HL-60/S4 (cell line): ENCODE measurements around the gene OCIAD1.
"Not testable (repeated sequence)": the region's sequence is repeated elsewhere in the genome, so short reads cannot be mapped to it uniquely, and the experiment has no call there.

Experiments
- in situ Hi-C: fragments of 300-500 bp; cut with MboI; formaldehyde crosslinking; loops from 2 replicates; pipeline ENCODE4 v1.14.3; 2022; ENCODE audit warnings: low sequenced_read_pairs

The OCIAD1 gene

GRCh38 chr4:48830706-48831531 lies at the start of gene OCIAD1:
TSS of gene OCIAD1 (plus strand) at chr4:48831088. CDS start at chr4:48832625, 1,537 bp downstream.
- in situ Hi-C loops, result no loop called here

GRCh38 chr4:48781968-48782367 lies 48.9 kb upstream of the OCIAD1 start:
- in situ Hi-C loops, result no loop called here

- in situ Hi-C loops, result no loop called here
Measured at GRCh38 chr4:48785302-48785701, 45.6 kb upstream of the OCIAD1 start.

- in situ Hi-C loops, result no loop called here
Measured at GRCh38 chr4:48786549-48786948, 44.3 kb upstream of the OCIAD1 start.

GRCh38 chr4:48787056-48787455 lies 43.8 kb upstream of the OCIAD1 start:
- in situ Hi-C loops, result no loop called here

GRCh38 chr4:48790561-48790960 lies 40.3 kb upstream of the OCIAD1 start:
- in situ Hi-C loops, result no loop called here

- in situ Hi-C loops, result no loop called here
Measured at GRCh38 chr4:48791313-48791712, 39.6 kb upstream of the OCIAD1 start.

- in situ Hi-C loops, result no loop called here
Measured at GRCh38 chr4:48792348-48793006, 38.4 kb upstream of the OCIAD1 start.

GRCh38 chr4:48795108-48795507 lies 35.8 kb upstream of the OCIAD1 start:
- in situ Hi-C loops, result no loop called here

- in situ Hi-C loops, result no loop called here
Measured at GRCh38 chr4:48796191-48796926, 34.5 kb upstream of the OCIAD1 start.

- in situ Hi-C loops, result no loop called here
Measured at GRCh38 chr4:48796927-48797679, 33.8 kb upstream of the OCIAD1 start.

GRCh38 chr4:48798117-48798516 lies 32.8 kb upstream of the OCIAD1 start:
- in situ Hi-C loops, result no loop called here

- in situ Hi-C loops, result no loop called here
Measured at GRCh38 chr4:48799157-48799556, 31.7 kb upstream of the OCIAD1 start.

GRCh38 chr4:48800155-48800554 lies 30.7 kb upstream of the OCIAD1 start:
- in situ Hi-C loops, result not testable (repeated sequence)

- in situ Hi-C loops, result no loop called here
Measured at GRCh38 chr4:48801016-48801715, 29.7 kb upstream of the OCIAD1 start.

GRCh38 chr4:48804584-48805301 lies 26.1 kb upstream of the OCIAD1 start:
- in situ Hi-C loops, result no loop called here

- in situ Hi-C loops, result no loop called here
Measured at GRCh38 chr4:48812866-48813265, 18.0 kb upstream of the OCIAD1 start.

- in situ Hi-C loops, result no loop called here
Measured at GRCh38 chr4:48813964-48814363, 16.9 kb upstream of the OCIAD1 start.

GRCh38 chr4:48815483-48815882 lies 15.4 kb upstream of the OCIAD1 start:
- in situ Hi-C loops, result no loop called here

GRCh38 chr4:48816297-48816696 lies 14.6 kb upstream of the OCIAD1 start:
- in situ Hi-C loops, result not testable (repeated sequence)
